Measurements from ENCODE around the gene TNNC2. TPM values are rescaled to one million over a fixed set of nuclear protein-coding genes. Genes with fewer than 3 reads are reported as not detected.

TNNC2 gene
- total and polyA plus RNA-seq, 2 of the 8 experiments (the other 6 are each of a cell fraction or from before 2014, with no cell fraction given), result 5.7 to 7.6 TPM

DNA sequence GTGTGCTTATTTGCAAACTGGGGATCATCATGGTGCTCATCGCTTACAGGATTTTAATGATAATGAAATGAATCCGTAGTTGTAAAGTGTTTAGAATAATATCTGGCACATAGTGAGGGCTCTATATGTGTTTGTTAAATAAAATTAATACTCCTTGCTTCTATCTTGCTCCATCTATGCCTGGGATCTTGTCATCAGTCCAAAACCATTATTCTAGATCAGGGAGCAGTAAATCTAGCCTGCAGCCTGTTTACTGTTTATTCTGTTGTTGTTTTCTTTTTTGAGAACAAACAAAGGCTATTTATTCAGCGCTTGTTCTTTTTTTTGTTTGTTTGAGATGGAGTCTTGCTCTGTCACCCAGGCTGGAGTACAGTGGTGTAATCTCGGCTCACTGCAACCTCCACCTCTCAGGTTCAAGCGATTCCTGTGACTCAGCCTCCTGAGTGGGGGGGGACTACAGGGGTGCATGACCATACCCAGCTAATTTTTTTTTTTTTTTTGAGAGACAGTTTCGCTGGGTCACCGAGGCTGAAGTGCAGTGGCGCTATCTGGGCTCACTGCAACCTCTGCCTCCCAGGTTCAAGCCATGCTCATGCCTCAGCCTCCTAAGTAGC, 22.0 kb upstream of the TNNC2 start (continued):
- TF ChIP-seq SAP30 (IDR thresholded peaks at IDR 0.05; ENCODE audit: insufficient read depth, insufficient replicate concordance, low read length), result no peak
- no peak for TF ChIP-seq SRF (IDR thresholded peaks at IDR 0.05; ENCODE audit: low read depth, low read length)

Data from H1 (cell line).